Natural killer cell (primary cell): ENCODE measurements around the gene ORM1. TPM values are rescaled to one million over a fixed set of nuclear protein-coding genes. Genes with fewer than 3 reads are reported as not detected.

Experiments
- ATAC-seq, 3 donors: fragments of 150-1000 bp in 2 of 3; fragments of 200-7000 bp in 1 of 3; cut with Tn5 transposase; 1 replicate in 1 of 3; 2 replicates in 2 of 3; pipeline ENCODE4 v1.10.0; 2021; ENCODE audit warnings: mild to moderate bottlenecking in 2 of 3, moderate library complexity in 2 of 3
- DNase-seq, 2 donors: peaks; one replicate each; pipeline versions ENCODE4 v3.0.0 to v3.0.0-alpha.2; 2013 to 2021; ENCODE audit warnings: mixed read lengths in 1 of 2
- H3K27ac ChIP-seq: one replicate; pipeline ENCODE4 v1.5.1; 2013; ENCODE audit warnings: mild to moderate bottlenecking, low read length
- H3K27me3 ChIP-seq: one replicate; pipeline ENCODE4 v1.6.1; 2013; ENCODE audit warnings: low read length; ENCODE audit not compliant: control insufficient read depth, insufficient read depth
- H3K36me3 ChIP-seq: one replicate; pipeline ENCODE4 v1.6.1; 2013; ENCODE audit warnings: low read length; ENCODE audit not compliant: control insufficient read depth, insufficient read depth
- H3K4me1 ChIP-seq: one replicate; pipeline ENCODE4 v1.6.1; 2013; ENCODE audit warnings: low read length; ENCODE audit not compliant: control insufficient read depth, insufficient read depth
- H3K4me3 ChIP-seq: one replicate; pipeline ENCODE4 v1.5.1; 2013; ENCODE audit warnings: low read length
- H3K9me3 ChIP-seq: one replicate; pipeline ENCODE4 v1.6.1; 2013; ENCODE audit warnings: low read length; ENCODE audit not compliant: control insufficient read depth, insufficient read depth
- H3K27ac Mint-ChIP-seq, 2 donors: one replicate each; pipeline ENCODE4 v1.8.0; 2022; ENCODE audit warnings: mild to moderate bottlenecking in 2 of 2, mixed read lengths in 2 of 2, moderate library complexity in 1 of 2
- H3K27me3 Mint-ChIP-seq, 2 donors: one replicate each; pipeline ENCODE4 v1.8.0; 2022; ENCODE audit warnings: low read depth in 2 of 2, mixed read lengths in 2 of 2
- H3K36me3 Mint-ChIP-seq: one replicate; pipeline ENCODE4 v1.8.0; 2022; ENCODE audit warnings: mixed read lengths
- H3K4me1 Mint-ChIP-seq, 2 donors: one replicate each; pipeline ENCODE4 v1.8.0; 2022; ENCODE audit warnings: mixed read lengths in 2 of 2
- H3K4me3 Mint-ChIP-seq: one replicate; pipeline ENCODE4 v1.8.0; 2022; ENCODE audit warnings: mild to moderate bottlenecking, moderate library complexity, mixed read lengths
- H3K9me3 Mint-ChIP-seq, 2 donors: one replicate each; pipeline ENCODE4 v1.8.0; 2022; ENCODE audit warnings: mixed read lengths in 2 of 2
- CTCF ChIP-seq: fragments of 200-600 bp; IDR thresholded peaks from one replicate; pipeline ENCODE4 v1.8.0; 2022; ENCODE audit warnings: antibody characterized with exemption
- WGBS: methylation state at CpG from one replicate; pipeline ENCODE4 v1.1.7; 2013; ENCODE audit warnings: missing lambda C conversion rate; ENCODE audit not compliant: insufficient coverage; 5-methylcytosine and 5-hydroxymethylcytosine counted together
- intact Hi-C: fragments of 100-400 bp; cut with micrococcal nuclease; formaldehyde crosslinking; loops from one replicate; pipeline ENCODE4 v1.14.2; 2022
- total RNA-seq, 4 donors: library from RNA; stranded (reverse); fragments of 120-200 nt in 1 of 4; gene quantifications; one replicate each; pipeline versions ENCODE4 v1.2.3 to v1.2.4, GENCODE V29; 2013 to 2022

ORM1 gene
- total RNA-seq, 3 donors from 2014 or later (not counting 1 experiment from before 2014, with no cell fraction given): 1.00 TPM; not detected in 2

GRCh38 chr9:114276908-114277821 is 45.7 kb upstream of the ORM1 start:
- intact Hi-C loops: no loop called here
- no peaks in the 10 kb centered on the region for H3K36me3 Mint-ChIP-seq
- H3K27me3 ChIP-seq: no peaks in the 10 kb centered on the region
- ATAC-seq (no peak), DNase-seq (no peak)
- H3K27ac Mint-ChIP-seq: peak overlapping the region in 1 of 2 donors; percentile 69
- no peak for TF ChIP-seq CTCF
- 84% methylated on average over 18 of the region's 18 CpGs for WGBS
- peaks cover 3 to 6% of the 10 kb centered on the region in 2 donors for H3K9me3 Mint-ChIP-seq
- H3K4me3 Mint-ChIP-seq: no peak overlapping the region
- peaks cover 4 to 5% of the 10 kb centered on the region in 2 donors for H3K27me3 Mint-ChIP-seq
- H3K4me3 ChIP-seq: no peak overlapping the region
- H3K4me1 ChIP-seq: no peaks in the 10 kb centered on the region
- no peaks in the 10 kb centered on the region for H3K9me3 ChIP-seq
- no peak overlapping the region for H3K27ac ChIP-seq
- peaks cover 0 to 9% of the 10 kb centered on the region in 2 donors for H3K4me1 Mint-ChIP-seq
- no peaks in the 10 kb centered on the region for H3K36me3 ChIP-seq

- TF ChIP-seq CTCF: no peak
- H3K36me3 Mint-ChIP-seq: no peaks in the 10 kb centered on the region
- Histone ChIP-seq H3K4me3 (no peak overlapping the region), H3K36me3 (no peaks in the 10 kb centered on the region), H3K27me3 (no peaks in the 10 kb centered on the region), H3K4me1 (no peaks in the 10 kb centered on the region), H3K27ac (no peak overlapping the region), H3K9me3 (no peaks in the 10 kb centered on the region)
- 56% methylated on average over 2 of the region's 3 CpGs for WGBS
- peaks cover 3 to 6% of the 10 kb centered on the region in 2 donors for H3K9me3 Mint-ChIP-seq
- ATAC-seq (no peak), DNase-seq (no peak)
- H3K4me3 Mint-ChIP-seq: no peak overlapping the region
- peaks cover 0 to 3% of the 10 kb centered on the region in 2 donors for H3K27me3 Mint-ChIP-seq
- peaks cover 0 to 9% of the 10 kb centered on the region in 2 donors for H3K4me1 Mint-ChIP-seq
- intact Hi-C loops: no loop called here
- H3K27ac Mint-ChIP-seq: peak overlapping the region in 1 of 2 donors; percentile 69
These were observed 44.5 kb upstream of the ORM1 start for GRCh38 chr9:114278356-114278755.

- no peak overlapping the region for H3K27ac Mint-ChIP-seq
- no peak for TF ChIP-seq CTCF
- Histone ChIP-seq H3K27ac (no peak overlapping the region), H3K4me1 (no peaks in the 10 kb centered on the region), H3K9me3 (no peaks in the 10 kb centered on the region), H3K36me3 (no peaks in the 10 kb centered on the region), H3K27me3 (no peaks in the 10 kb centered on the region), H3K4me3 (no peak overlapping the region)
- H3K4me1 Mint-ChIP-seq: peaks cover 0 to 9% of the 10 kb centered on the region in 2 donors
- WGBS: 86% methylated on average over 11 of the region's 14 CpGs
- H3K27me3 Mint-ChIP-seq: no peaks in the 10 kb centered on the region
- H3K36me3 Mint-ChIP-seq: no peaks in the 10 kb centered on the region
- DNase-seq (no peak), ATAC-seq (no peak)
- H3K4me3 Mint-ChIP-seq: no peak overlapping the region
- intact Hi-C loops: no loop called here
- peaks cover 3 to 6% of the 10 kb centered on the region in 2 donors for H3K9me3 Mint-ChIP-seq
These were observed 43.9 kb upstream of the ORM1 start for GRCh38 chr9:114278881-114279570.
